H1 (cell line): ENCODE results near the gene RALGAPB. TPM values are rescaled to one million over a fixed set of nuclear protein-coding genes. Genes with fewer than 3 reads are reported as not detected.

Experiments
- CTCF ChIA-PET: fragments of 300-600 bp; sonication (Branson Sonifier 250); formaldehyde crosslinking; loops from one replicate; lab custom pipeline; 2021; ENCODE audit not compliant: partially characterized antibody; lab: Charles Lee
- POLR2A ChIA-PET: fragments of 300-600 bp; sonication (Branson Sonifier 250); formaldehyde crosslinking; loops from one replicate; lab custom pipeline; 2021; ENCODE audit warnings: inconsistent platforms; ENCODE audit not compliant: partially characterized antibody; lab: Charles Lee
- DNase-seq, 2 experiments: peaks; one replicate each; pipeline versions ENCODE4 v3.0.0 to v3.0.0-alpha.2; 2010 to 2022; ENCODE audit warnings: low spot score in 2 of 2, low read depth in 1 of 2, mixed read lengths in 1 of 2
- FAIRE-seq: peaks from 2 replicates; lab custom pipeline; 2011; peaks lifted over from hg19 to GRCh38; lab: Jason Lieb, UNC
- H2AFZ ChIP-seq: 2 replicates; pipeline ENCODE4 v1.8.1; 2012; ENCODE audit warnings: low read length, inconsistent platforms
- H2AK5ac ChIP-seq: 2 replicates; pipeline ENCODE4 v1.6.1; 2013; ENCODE audit warnings: low read depth, low read length
- H2BK120ac ChIP-seq: replicated peaks from 2 replicates; pipeline ENCODE3; 2013; ENCODE audit warnings: low read depth, low read length, inconsistent platforms
- H2BK12ac ChIP-seq: 2 replicates; pipeline ENCODE4 v1.6.1; 2013; ENCODE audit warnings: low read depth, low read length
- H2BK15ac ChIP-seq: 2 replicates; pipeline ENCODE4 v1.6.1; 2013; ENCODE audit warnings: low read length
- H2BK20ac ChIP-seq: 2 replicates; pipeline ENCODE4 v1.6.1; 2013; ENCODE audit warnings: low read length
- H2BK5ac ChIP-seq: 2 replicates; pipeline ENCODE4 v1.6.1; 2013; ENCODE audit warnings: low read depth, low read length
- H3K14ac ChIP-seq: 2 replicates; pipeline ENCODE4 v1.6.1; 2013; ENCODE audit warnings: inconsistent platforms; ENCODE audit not compliant: insufficient read length
- H3K18ac ChIP-seq: 2 replicates; pipeline ENCODE4 v1.6.1; 2013; ENCODE audit warnings: low read length; ENCODE audit errors: extremely low read depth
- H3K23ac ChIP-seq: 2 replicates; pipeline ENCODE4 v1.6.1; 2013; ENCODE audit warnings: inconsistent platforms; ENCODE audit not compliant: insufficient read length
- H3K23me2 ChIP-seq: 2 replicates; pipeline ENCODE4 v1.6.1; 2013; ENCODE audit warnings: low read depth, low read length
- H3K27ac ChIP-seq: 2 replicates; pipeline ENCODE4 v1.6.1; 2011; ENCODE audit warnings: low read depth, low read length, inconsistent platforms
- H3K27me3 ChIP-seq, 4 experiments: replicated peaks in 1 of 4; 1 replicate in 1 of 4; 2 replicates in 3 of 4; pipeline versions ENCODE4 v1.6.1 to v1.8.1; 2011 to 2013; ENCODE audit warnings: low read length in 3 of 4, mild to moderate bottlenecking in 3 of 4, inconsistent platforms in 2 of 4, mixed read lengths in 2 of 4, moderate library complexity in 1 of 4; ENCODE audit not compliant: control insufficient read depth in 3 of 4, insufficient read depth in 3 of 4; ENCODE audit errors: extremely low read depth in 1 of 4
- H3K36me3 ChIP-seq, 4 experiments: 2 replicates each; pipeline versions ENCODE4 v1.6.1 to v1.8.1; 2011 to 2013; ENCODE audit warnings: mild to moderate bottlenecking in 4 of 4, low read length in 3 of 4, moderate library complexity in 2 of 4, control low read depth in 1 of 4, inconsistent platforms in 1 of 4; ENCODE audit not compliant: insufficient read depth in 4 of 4, control insufficient read depth in 2 of 4
- H3K4ac ChIP-seq: replicated peaks from 2 replicates; pipeline ENCODE3; 2013; ENCODE audit warnings: low read length, low read depth, mixed read lengths, inconsistent platforms; ENCODE audit not compliant: insufficient read length
- H3K4me1 ChIP-seq, 4 experiments: replicated peaks in 1 of 4; 1 replicate in 1 of 4; 2 replicates in 3 of 4; pipeline versions ENCODE4 v1.6.1 to v1.8.1; 2011 to 2013; ENCODE audit warnings: low read length in 3 of 4, inconsistent platforms in 2 of 4, mixed read lengths in 1 of 4; ENCODE audit not compliant: insufficient read depth in 4 of 4, control insufficient read depth in 3 of 4
- H3K4me2 ChIP-seq, 2 experiments: 2 replicates each; pipeline versions ENCODE4 v1.6.1 to v1.8.1; 2011 to 2013; ENCODE audit warnings: low read depth in 2 of 2, low read length in 2 of 2, control low read depth in 1 of 2, inconsistent platforms in 1 of 2, mild to moderate bottlenecking in 1 of 2; ENCODE audit not compliant: insufficient read depth in 1 of 2
- H3K4me3 ChIP-seq, 4 experiments: fragments of 200-600, 300-600 bp in 1 of 4; sonication (generic), shearing (Covaris generic), sonication (Bioruptor Twin) in 1 of 4; 2 replicates each; pipeline versions ENCODE4 v1.5.1 to v1.8.1; 2011 to 2016; ENCODE audit warnings: low read length in 4 of 4, low read depth in 3 of 4, control low read depth in 2 of 4, inconsistent platforms in 2 of 4, mild to moderate bottlenecking in 2 of 4, mixed read lengths in 1 of 4, moderate library complexity in 1 of 4; ENCODE audit not compliant: insufficient read depth in 2 of 4; ENCODE audit errors: extremely low read depth in 1 of 4
- H3K56ac ChIP-seq: replicated peaks from 2 replicates; pipeline ENCODE3; 2013; ENCODE audit warnings: low read depth, mild to moderate bottlenecking, mixed read lengths, low read length, inconsistent platforms; ENCODE audit not compliant: insufficient read length
- H3K79me1 ChIP-seq: 2 replicates; pipeline ENCODE4 v1.6.1; 2013; ENCODE audit warnings: low read depth, low read length, control low read depth
- H3K79me2 ChIP-seq, 2 experiments: 2 replicates each; pipeline versions ENCODE4 v1.6.1 to v1.8.1; 2012 to 2013; ENCODE audit warnings: low read length in 2 of 2, mild to moderate bottlenecking in 2 of 2, inconsistent platforms in 1 of 2; ENCODE audit not compliant: insufficient read depth in 2 of 2, control insufficient read depth in 1 of 2
- H3K9ac ChIP-seq, 4 experiments: replicated peaks in 1 of 4; 1 replicate in 1 of 4; 2 replicates in 3 of 4; pipeline versions ENCODE4 v1.6.1 to v1.8.1; 2011 to 2013; ENCODE audit warnings: low read depth in 3 of 4, low read length in 3 of 4, control low read depth in 2 of 4, mild to moderate bottlenecking in 2 of 4, moderate library complexity in 2 of 4, inconsistent platforms in 1 of 4; ENCODE audit errors: extremely low read depth in 1 of 4
- H3K9me3 ChIP-seq, 2 experiments: 2 replicates each; pipeline versions ENCODE4 v1.6.1 to v1.8.1; 2012 to 2013; ENCODE audit warnings: mild to moderate bottlenecking in 2 of 2, moderate library complexity in 2 of 2, control low read depth in 1 of 2, inconsistent platforms in 1 of 2, low read depth in 1 of 2, low read length in 1 of 2, mixed read lengths in 1 of 2; ENCODE audit not compliant: insufficient read depth in 2 of 2
- H4K20me1 ChIP-seq, 2 experiments: replicated peaks in 1 of 2; 2 replicates each; pipeline versions ENCODE3 to v1.8.1; 2011 to 2013; ENCODE audit warnings: inconsistent platforms in 2 of 2, low read length in 2 of 2, mild to moderate bottlenecking in 1 of 2; ENCODE audit not compliant: insufficient read depth in 2 of 2, control insufficient read depth in 1 of 2
- H4K5ac ChIP-seq: 2 replicates; pipeline ENCODE4 v1.6.1; 2013; ENCODE audit warnings: low read length, low read depth, mixed read lengths, inconsistent platforms; ENCODE audit not compliant: insufficient read length
- H4K8ac ChIP-seq: 2 replicates; pipeline ENCODE4 v1.8.0; 2013; ENCODE audit warnings: mild to moderate bottlenecking, moderate library complexity, low read length, inconsistent platforms; ENCODE audit not compliant: insufficient read depth; ENCODE audit errors: extremely low read depth
- H4K91ac ChIP-seq: replicated peaks from 2 replicates; pipeline ENCODE3; 2013; ENCODE audit warnings: low read length, mixed read lengths, inconsistent platforms; ENCODE audit not compliant: insufficient read length
- ATF2 ChIP-seq: IDR thresholded peaks from 2 replicates; pipeline ENCODE4 v1.6.1; 2012; ENCODE audit warnings: low read length, inconsistent platforms
- CREB1 ChIP-seq: IDR thresholded peaks from 2 replicates; pipeline ENCODE4 v1.6.1; 2012; ENCODE audit warnings: inconsistent platforms
- CTBP2 ChIP-seq: IDR thresholded peaks from 2 replicates; pipeline ENCODE4 v1.7.0; 2011; ENCODE audit warnings: borderline replicate concordance, mild to moderate bottlenecking, moderate library complexity, mixed read lengths, low read length; ENCODE audit not compliant: insufficient read depth, insufficient read length
- JUN ChIP-seq: IDR thresholded peaks from 2 replicates; pipeline ENCODE4 v1.6.1; 2011; ENCODE audit warnings: low read depth, mild to moderate bottlenecking, improper control_type of control experiment, low read length
- KDM5A ChIP-seq: fragments of 200-600 bp; IDR thresholded peaks from 2 replicates; pipeline ENCODE4 v1.7.1; 2012; ENCODE audit warnings: mild to moderate bottlenecking, low read length, inconsistent platforms, mixed read lengths
- SIN3A ChIP-seq, 2 experiments: IDR thresholded peaks in 1 of 2; conservative IDR thresholded peaks in 1 of 2; 2 replicates each; pipeline ENCODE4 v1.6.1; 2011 to 2012; ENCODE audit warnings: low read length in 2 of 2, improper control_type of control experiment in 1 of 2, low read depth in 1 of 2, mild to moderate bottlenecking in 1 of 2
- SIX5 ChIP-seq: IDR thresholded peaks from 2 replicates; pipeline ENCODE4 v1.6.1; 2011; ENCODE audit warnings: mild to moderate bottlenecking, low read depth, low read length
- TBP ChIP-seq: IDR thresholded peaks from 2 replicates; pipeline ENCODE4 v1.6.1; 2011; ENCODE audit warnings: low read depth, low read length, improper control_type of control experiment
- TEAD4 ChIP-seq: IDR thresholded peaks from 2 replicates; pipeline ENCODE4 v1.6.1; 2012; ENCODE audit warnings: low read depth, low read length, inconsistent platforms, mixed read lengths
- WGBS, 2 experiments: shearing (Covaris generic) in 1 of 2; methylation state at CpG; one replicate each; pipeline versions ENCODE4 v1.1.6 to v1.1.7; 2013 to 2015; ENCODE audit warnings: low lambda C conversion rate in 2 of 2, mixed read lengths in 2 of 2, inconsistent platforms in 1 of 2, low coverage in 1 of 2, missing lambda C conversion rate in 1 of 2; ENCODE audit not compliant: insufficient replicate concordance in 2 of 2, insufficient coverage in 1 of 2, insufficient read length in 1 of 2; ENCODE audit errors: extremely low coverage in 1 of 2, missing lambda C conversion rate in 1 of 2; 5-methylcytosine and 5-hydroxymethylcytosine counted together
- polyA plus RNA-seq, 7 experiments: library from polyadenylated mRNA; depleted of rRNA in 3 of 7; stranded (reverse) in 5 of 7; unstranded in 2 of 7; fragments of >200 nt in 5 of 7; fragments of 200-250 nt in 2 of 7; gene quantifications; 1 replicate in 5 of 7; 2 replicates in 1 of 7; 4 replicates in 1 of 7; pipeline versions ENCODE4 v1.2.1 to v1.2.3, GENCODE V29; 2011 to 2013; ENCODE audit warnings: missing spikeins in 2 of 7, mixed read lengths in 2 of 7
- total RNA-seq: library from RNA; stranded (reverse); fragmentation: NEBNext Ultra II Directional; extraction: Animal tissue kit (Norgen Biotek cat#: 25700); gene quantifications from 2 replicates; pipeline ENCODE4 v1.2.1, GENCODE V29; 2021

RALGAPB gene
- total and polyA plus RNA-seq, 2 of the 8 experiments (the other 6 are each of a cell fraction or from before 2014, with no cell fraction given): 10.6 to 35.1 TPM

- Histone ChIP-seq H2BK15ac (no peak overlapping the region), H2AK5ac (no peak overlapping the region), H2BK12ac (no peak overlapping the region), H3K23me2 (no peaks in the 10 kb centered on the region; the same call in 1 of the 2 replicates), H3K9me3 (no peaks in the 10 kb centered on the region), H4K20me1 (no peaks in the 10 kb centered on the region), H2BK5ac (no peak overlapping the region; the same call in none of the 2 replicates), H3K36me3 (peaks cover 0 to 15% (median 6%) of the 10 kb centered on the region in 4 experiments; a peak in 4 of 8 replicates), H3K18ac (no peak overlapping the region), H3K4me3 (no peak overlapping the region), H3K9ac (peak overlapping the region in 1 of 4 experiments; percentile 34; a peak in 1 of 7 replicates), H3K79me2 (no peaks in the 10 kb centered on the region), H2BK20ac (no peak overlapping the region), H4K5ac (no peak overlapping the region), H3K4ac (no peak overlapping the region), H3K27ac (no peak overlapping the region), H3K4me1 (peaks cover 0 to 5% (median 4%) of the 10 kb centered on the region in 4 experiments; a peak in 3 of 7 replicates), H3K14ac (no peak overlapping the region), H3K4me2 (peak overlapping the region; percentile 54 to 93; a peak in 2 of 4 replicates), H3K56ac (no peak overlapping the region), H2BK120ac (no peak overlapping the region), H3K79me1 (peaks cover 3% of the 10 kb centered on the region; the same call in 1 of the 2 replicates), H4K91ac (no peak overlapping the region), H3K27me3 (no peaks in the 10 kb centered on the region; a peak in 2 of 7 replicates), H3K23ac (no peak overlapping the region), H4K8ac (no peak overlapping the region), H2AFZ (no peak overlapping the region)
- ChIA-PET CTCF (interaction anchor here (0.6 to 5.9 kb wide), 14 partner anchors 10 to 1253 kb away, joined by 3 to 85 read pairs (median 4); partner anchors contain the start of genes RALGAPB and SNHG17), POLR2A (interaction anchor here (1.1 to 15.7 kb wide), 7 partner anchors 9 to 24 kb away, joined by 3 to 285 read pairs (median 6); partner anchors contain the start of genes RALGAPB and SNHG17)
- WGBS, 2 experiments: 92% methylated on average over 10 of the region's 10 CpGs; no CpG with 5 or more reads in 1 of the 2 experiments
- DNase-seq (no peak), FAIRE-seq (no peak)
- TF ChIP-seq JUN: no peak
- no peak for TF ChIP-seq TEAD4
- no peak for TF ChIP-seq SIN3A (conservative IDR thresholded peaks at IDR 0.05 in 1 of 2, IDR thresholded peaks at IDR 0.05 in 1 of 2; ENCODE audit: low read depth in 1 of 2, low read length in 2 of 2)
- TF ChIP-seq SIX5: no peak
- no peak for TF ChIP-seq ATF2
- no peak for TF ChIP-seq CREB1
- no peak for TF ChIP-seq CTBP2
- no peak for TF ChIP-seq TBP
- no peak for TF ChIP-seq KDM5A
Measured at GRCh38 chr20:38447931-38448675, 24.5 kb upstream of the RALGAPB start.
